CD4-positive, alpha-beta T cell (primary cell): Measurements from ENCODE around the gene TSC22D1. TPM values are rescaled to one million over a fixed set of nuclear protein-coding genes. Genes with fewer than 3 reads are reported as not detected.

ENCODE experiments used
- ATAC-seq: fragments of 200-7000 bp; cut with Tn5 transposase; one replicate; pipeline ENCODE4 v1.10.0; 2022; ENCODE audit warnings: mild to moderate bottlenecking; ENCODE audit not compliant: poor library complexity
- CTCF ChIA-PET: fragments of 350-600 bp; sonication (Branson Sonifier 250); formaldehyde crosslinking; loops from one replicate; lab custom pipeline; 2021; ENCODE audit warnings: antibody characterized with exemption, inconsistent platforms; lab: Charles Lee
- POLR2A ChIA-PET: fragments of 350-600 bp; sonication (Branson Sonifier 250); formaldehyde crosslinking; loops from one replicate; lab custom pipeline; 2021; ENCODE audit warnings: antibody characterized with exemption, inconsistent platforms; lab: Charles Lee
- DNase-seq, 14 experiments: peaks; one replicate each; pipeline ENCODE4 v3.0.0-alpha.2; 2013 to 2020; ENCODE audit warnings: mixed read lengths in 2 of 14
- H3K27ac ChIP-seq, 2 donors: one replicate each; pipeline versions ENCODE4 v1.5.1 to v1.7.0; 2013; ENCODE audit warnings: low read length in 2 of 2, low read depth in 1 of 2, mild to moderate bottlenecking in 1 of 2
- H3K27me3 ChIP-seq, 2 experiments: 1 replicate in 1 of 2; 2 replicates in 1 of 2; pipeline versions ENCODE4 v1.6.1 to v1.7.0; 2013; ENCODE audit warnings: low read length in 2 of 2, control low read depth in 1 of 2, mild to moderate bottlenecking in 1 of 2, moderate library complexity in 1 of 2; ENCODE audit not compliant: insufficient read depth in 2 of 2, control insufficient read depth in 1 of 2
- H3K36me3 ChIP-seq: one replicate; pipeline ENCODE4 v1.6.1; 2013; ENCODE audit warnings: low read length, control low read depth; ENCODE audit not compliant: insufficient read depth
- H3K4me1 ChIP-seq: one replicate; pipeline ENCODE4 v1.6.1; 2013; ENCODE audit warnings: low read length, control low read depth; ENCODE audit not compliant: insufficient read depth
- H3K4me3 ChIP-seq: one replicate; pipeline ENCODE4 v1.5.1; 2013; ENCODE audit warnings: mild to moderate bottlenecking, low read length, moderate library complexity
- H3K9me3 ChIP-seq, 2 experiments: 1 replicate in 1 of 2; 2 replicates in 1 of 2; pipeline versions ENCODE4 v1.6.1 to v1.7.0; 2013; ENCODE audit warnings: low read length in 2 of 2, mild to moderate bottlenecking in 2 of 2, control low read depth in 1 of 2, moderate library complexity in 1 of 2; ENCODE audit not compliant: control insufficient read depth in 1 of 2, insufficient read depth in 1 of 2
- H3K27ac Mint-ChIP-seq: one replicate; pipeline ENCODE4 v1.8.0; 2020; ENCODE audit warnings: mixed read lengths
- H3K27me3 Mint-ChIP-seq: one replicate; pipeline ENCODE4 v1.8.0; 2021; ENCODE audit warnings: mixed read lengths
- H3K36me3 Mint-ChIP-seq: one replicate; pipeline ENCODE4 v1.8.0; 2021; ENCODE audit warnings: low read depth, mixed read lengths
- H3K4me1 Mint-ChIP-seq: one replicate; pipeline ENCODE4 v1.8.0; 2021; ENCODE audit warnings: low read depth, mixed read lengths
- H3K4me3 Mint-ChIP-seq: one replicate; pipeline ENCODE4 v1.8.0; 2020; ENCODE audit warnings: mild to moderate bottlenecking, mixed read lengths
- H3K9me3 Mint-ChIP-seq: one replicate; pipeline ENCODE4 v1.8.0; 2020; ENCODE audit warnings: mixed read lengths
- intact Hi-C, 2 experiments: fragments of 100-400 bp; cut with DNase I in 1 of 2; cut with micrococcal nuclease in 1 of 2; formaldehyde crosslinking; loops; one replicate each; pipeline versions ENCODE4 v1.15.1 to v1.9.0; 2023 to 2025; cut with DNase I, micrococcal nuclease
- total RNA-seq, 174 experiments: library from RNA in 2 of 174; stranded (reverse) in 2 of 174; gene quantifications; one replicate each; pipeline ENCODE4 v1.2.3 and lab custom pipeline; 2021 to 2026
- TF ChIP-seq, protein P1 (sequence below): fragments of 200-600 bp; IDR thresholded peaks from one replicate; pipeline ENCODE4 v1.8.0; 2022; ENCODE audit warnings: antibody characterized with exemption, mild to moderate bottlenecking

Gene TSC22D1
- total RNA-seq, 2 experiments from 2014 or later: 24.0 to 26.5 TPM

DNA sequence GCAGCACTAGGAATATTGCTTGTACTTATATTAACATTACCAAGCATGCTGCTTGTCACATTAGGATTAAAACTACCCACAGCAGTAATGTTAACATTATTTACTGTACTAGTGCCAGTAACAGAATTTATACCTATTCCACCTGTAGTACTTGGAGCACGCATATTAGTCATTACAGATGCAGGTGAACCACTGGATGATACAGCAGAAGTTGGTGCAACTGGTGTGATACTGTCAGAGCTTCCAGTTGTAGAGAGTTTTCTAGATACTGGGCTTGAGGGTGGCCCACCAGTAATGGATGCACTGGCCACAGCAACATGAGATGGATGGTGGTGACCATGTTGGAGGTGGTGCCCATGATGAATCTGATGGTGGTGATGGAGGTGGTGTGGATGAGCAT, 1.1 kb downstream of the TSC22D1 start:
- H3K36me3 ChIP-seq: no peaks in the 10 kb centered on the region
- TF ChIP-seq, protein P1, sequence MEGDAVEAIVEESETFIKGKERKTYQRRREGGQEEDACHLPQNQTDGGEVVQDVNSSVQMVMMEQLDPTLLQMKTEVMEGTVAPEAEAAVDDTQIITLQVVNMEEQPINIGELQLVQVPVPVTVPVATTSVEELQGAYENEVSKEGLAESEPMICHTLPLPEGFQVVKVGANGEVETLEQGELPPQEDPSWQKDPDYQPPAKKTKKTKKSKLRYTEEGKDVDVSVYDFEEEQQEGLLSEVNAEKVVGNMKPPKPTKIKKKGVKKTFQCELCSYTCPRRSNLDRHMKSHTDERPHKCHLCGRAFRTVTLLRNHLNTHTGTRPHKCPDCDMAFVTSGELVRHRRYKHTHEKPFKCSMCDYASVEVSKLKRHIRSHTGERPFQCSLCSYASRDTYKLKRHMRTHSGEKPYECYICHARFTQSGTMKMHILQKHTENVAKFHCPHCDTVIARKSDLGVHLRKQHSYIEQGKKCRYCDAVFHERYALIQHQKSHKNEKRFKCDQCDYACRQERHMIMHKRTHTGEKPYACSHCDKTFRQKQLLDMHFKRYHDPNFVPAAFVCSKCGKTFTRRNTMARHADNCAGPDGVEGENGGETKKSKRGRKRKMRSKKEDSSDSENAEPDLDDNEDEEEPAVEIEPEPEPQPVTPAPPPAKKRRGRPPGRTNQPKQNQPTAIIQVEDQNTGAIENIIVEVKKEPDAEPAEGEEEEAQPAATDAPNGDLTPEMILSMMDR: no peak
- peak overlapping the region; percentile 38 to 58 for H3K27ac ChIP-seq
- peaks cover 58% of the 10 kb centered on the region for H3K4me1 Mint-ChIP-seq
- ATAC-seq: no peak
- H3K4me3 Mint-ChIP-seq: peak overlapping the region; percentile 99
- H3K27me3 Mint-ChIP-seq: no peaks in the 10 kb centered on the region
- peak overlapping the region; percentile 77 for H3K4me3 ChIP-seq
- peak overlapping the region; percentile 98 for H3K27ac Mint-ChIP-seq
- peaks cover 21% of the 10 kb centered on the region for H3K36me3 Mint-ChIP-seq
- H3K27me3 ChIP-seq: no peaks in the 10 kb centered on the region
- ChIA-PET CTCF (interaction anchor here (1.4 to 2.7 kb wide), 2 partner anchors 10 kb away, joined by 3 to 12 read pairs; no protein-coding TSS in a partner anchor), POLR2A (interaction anchor here (0.9 to 2.0 kb wide), 6 partner anchors 8 to 433 kb away, joined by 3 to 17 read pairs (median 4); no protein-coding TSS in a partner anchor)
- no peaks in the 10 kb centered on the region for H3K9me3 ChIP-seq
- intact Hi-C loops: loop anchor here (5.0 to 10.0 kb wide), 12 partner anchors 38 to 1477 kb away; partner anchors contain the start of genes GPALPP1 (in 2 of the 2), NUFIP1 (in 2 of the 2), COG3 (in 1 of the 2) and GTF2F2 (in 1 of the 2)
- peak in 1 of 14 experiments; percentile 7 for DNase-seq
- peaks cover 37% of the 10 kb centered on the region for H3K4me1 ChIP-seq
- H3K9me3 Mint-ChIP-seq: no peaks in the 10 kb centered on the region

DNA sequence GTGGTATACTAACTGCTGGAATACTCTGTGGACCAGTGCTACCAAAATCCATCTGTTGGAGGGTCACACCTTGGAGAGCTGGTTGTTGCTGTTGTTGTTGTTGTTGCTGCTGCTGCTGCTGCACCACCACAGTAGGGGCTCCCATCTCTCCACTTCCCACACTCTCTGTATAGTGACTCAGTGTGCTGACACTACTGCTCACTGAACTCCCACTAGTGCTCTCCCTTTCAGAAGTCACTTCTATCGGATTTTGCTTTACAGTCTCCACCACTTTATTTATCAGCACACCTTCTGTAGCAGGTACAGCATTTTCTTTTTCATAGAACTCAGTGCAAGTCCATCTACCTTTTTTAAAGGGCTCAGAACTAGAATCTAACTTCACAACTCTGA, 1.7 kb downstream of the TSC22D1 start:
- intact Hi-C loops: loop anchor here (10.0 kb wide), 2 partner anchors 410 to 890 kb away; partner anchors contain the start of genes COG3 (in 1 of the 2), GPALPP1 (in 1 of the 2) and NUFIP1 (in 1 of the 2)
- peaks cover 21% of the 10 kb centered on the region for H3K36me3 Mint-ChIP-seq
- H3K27ac Mint-ChIP-seq: peak overlapping the region; percentile 98
- no peaks in the 10 kb centered on the region for H3K27me3 Mint-ChIP-seq
- Histone ChIP-seq H3K27ac (no peak overlapping the region), H3K27me3 (no peaks in the 10 kb centered on the region), H3K4me1 (peaks cover 37% of the 10 kb centered on the region), H3K9me3 (no peaks in the 10 kb centered on the region), H3K4me3 (no peak overlapping the region), H3K36me3 (no peaks in the 10 kb centered on the region)
- no peak for ATAC-seq
- TF ChIP-seq, protein P1: no peak
- ChIA-PET CTCF (interaction anchor here (1.0 to 2.7 kb wide), 3 partner anchors 9 to 80 kb away, joined by 3 to 12 read pairs (median 3); no protein-coding TSS in a partner anchor), POLR2A (no interaction called here)
- DNase-seq: no peak
- peaks cover 63% of the 10 kb centered on the region for H3K4me1 Mint-ChIP-seq
- H3K4me3 Mint-ChIP-seq: peak overlapping the region; percentile 99
- H3K9me3 Mint-ChIP-seq: no peaks in the 10 kb centered on the region

GRCh38 chr13:44573790-44574465, 2.2 kb downstream of the TSC22D1 start:
- H3K27ac ChIP-seq: no peak overlapping the region
- no peaks in the 10 kb centered on the region for H3K36me3 ChIP-seq
- Mint-ChIP-seq H3K9me3 (no peaks in the 10 kb centered on the region), H3K27me3 (no peaks in the 10 kb centered on the region), H3K4me1 (peaks cover 67% of the 10 kb centered on the region), H3K36me3 (peaks cover 21% of the 10 kb centered on the region), H3K4me3 (peak overlapping the region; percentile 52), H3K27ac (peak overlapping the region; percentile 98)
- no peak for ATAC-seq
- POLR2A ChIA-PET: no interaction called here
- no peaks in the 10 kb centered on the region for H3K9me3 ChIP-seq
- no peaks in the 10 kb centered on the region for H3K27me3 ChIP-seq
- intact Hi-C loops: loop anchor here (10.0 kb wide), 2 partner anchors 411 to 891 kb away; partner anchors contain the start of genes COG3 (in 1 of the 2), GPALPP1 (in 1 of the 2) and NUFIP1 (in 1 of the 2)
- H3K4me3 ChIP-seq: no peak overlapping the region
- peak in 2 of 14 experiments; percentile 26 to 33 for DNase-seq
- TF ChIP-seq, protein P1: no peak
- CTCF ChIA-PET: interaction anchor here (1.0 to 2.7 kb wide), 3 partner anchors 8 to 79 kb away, joined by 3 to 12 read pairs (median 3); no protein-coding TSS in a partner anchor
- peaks cover 37% of the 10 kb centered on the region for H3K4me1 ChIP-seq
